Stimulated activated CD8-positive, alpha-beta memory T cell treated with anti-CD3 and anti-CD28 coated beads, Interleukin-15, amount 100 ng/mL, for 4 hours (primary cell): ENCODE data around the gene GPS1.
"Not testable (repeated sequence)": the region's sequence is repeated elsewhere in the genome, so short reads cannot be mapped to it uniquely, and the experiment has no call there.

Source experiments
- DNase-seq, 2 donors: peaks; one replicate each; pipeline ENCODE4 v3.0.0-alpha.2; 2020; ENCODE audit warnings: low read depth in 2 of 2

The GPS1 gene

DNA sequence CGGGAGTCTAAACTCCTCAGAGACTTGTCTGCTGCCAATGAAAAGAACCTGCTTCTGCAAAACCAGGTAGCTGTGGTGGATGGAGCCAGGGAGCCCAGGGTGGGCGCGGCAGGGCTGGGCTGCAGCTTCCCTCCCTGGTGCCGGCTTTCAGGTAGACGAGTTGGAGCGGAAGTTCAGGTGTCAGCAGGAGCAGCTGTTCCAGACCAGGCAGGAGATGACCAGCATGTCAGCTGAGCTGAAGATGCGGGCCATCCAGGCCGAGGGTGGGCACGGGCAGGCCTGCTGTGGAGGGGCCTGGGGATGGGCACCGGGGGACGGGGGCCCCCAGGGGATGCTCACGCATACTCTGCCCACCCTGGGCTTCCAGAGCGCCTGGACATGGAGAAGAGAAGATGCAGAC, 23.5 kb upstream of the GPS1 start:
- no peak for DNase-seq

DNA sequence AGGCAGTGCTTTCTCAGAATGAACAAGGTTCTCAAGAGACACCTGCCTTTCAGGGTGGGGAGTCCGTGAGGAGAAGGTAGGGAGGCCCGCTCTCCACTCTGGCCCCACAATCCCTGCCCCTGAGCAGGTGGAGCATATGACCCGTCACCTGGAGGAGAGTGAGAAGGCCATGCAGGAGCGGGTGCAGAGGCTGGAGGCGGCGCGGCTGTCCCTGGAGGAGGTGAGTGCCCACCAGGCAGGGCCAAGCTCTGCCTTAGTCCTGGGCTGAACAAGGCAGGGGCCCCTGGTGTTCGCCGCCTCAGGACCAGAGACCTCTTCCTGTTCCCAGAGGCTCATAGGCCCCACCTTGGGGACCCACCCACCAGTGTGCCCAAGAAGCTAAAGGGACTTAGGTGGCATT, 22.7 kb upstream of the GPS1 start:
- no peak for DNase-seq

DNA sequence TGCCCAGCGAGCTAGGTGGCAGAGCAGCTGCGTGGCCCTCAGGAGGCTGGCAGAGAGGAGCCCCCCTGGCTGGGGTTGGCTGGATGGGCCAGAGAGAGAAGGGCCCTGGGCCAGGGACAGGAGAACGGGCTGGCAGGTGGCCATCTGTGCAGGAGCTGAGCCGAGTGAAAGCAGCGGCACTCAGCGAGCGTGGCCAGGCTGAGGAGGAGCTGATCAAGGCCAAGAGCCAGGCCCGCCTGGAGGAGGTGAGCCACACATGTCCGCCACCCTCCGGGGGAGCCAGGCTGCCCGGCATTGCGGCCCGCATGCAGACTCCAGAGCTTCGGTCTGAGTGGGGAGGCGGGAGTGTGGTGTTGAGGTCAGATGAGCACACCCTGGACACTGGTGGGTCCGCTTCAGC, 22.3 kb upstream of the GPS1 start:
- no peak for DNase-seq

DNA sequence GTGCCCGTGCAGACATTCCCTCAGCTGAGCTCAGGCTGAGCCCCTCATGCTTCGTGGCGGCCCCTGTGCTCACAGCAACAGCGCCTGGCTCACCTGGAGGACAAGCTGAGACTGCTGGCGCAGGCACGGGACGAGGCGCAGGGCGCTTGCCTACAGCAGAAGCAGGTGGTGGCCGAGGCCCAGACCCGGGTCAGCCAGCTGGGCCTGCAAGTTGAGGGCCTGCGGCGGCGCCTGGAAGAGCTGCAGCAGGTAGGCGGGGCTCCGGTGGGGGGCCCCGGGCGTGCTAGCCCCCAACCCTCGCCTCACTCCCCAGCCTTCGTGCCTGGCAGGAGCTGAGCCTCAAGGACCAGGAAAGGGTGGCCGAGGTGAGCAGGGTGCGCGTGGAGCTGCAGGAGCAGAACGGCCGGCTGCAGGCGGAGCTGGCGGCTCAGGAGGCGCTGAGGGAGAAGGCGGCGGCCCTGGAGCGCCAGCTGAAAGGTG, 21.7 kb upstream of the GPS1 start:
- DNase-seq, result no peak

DNA sequence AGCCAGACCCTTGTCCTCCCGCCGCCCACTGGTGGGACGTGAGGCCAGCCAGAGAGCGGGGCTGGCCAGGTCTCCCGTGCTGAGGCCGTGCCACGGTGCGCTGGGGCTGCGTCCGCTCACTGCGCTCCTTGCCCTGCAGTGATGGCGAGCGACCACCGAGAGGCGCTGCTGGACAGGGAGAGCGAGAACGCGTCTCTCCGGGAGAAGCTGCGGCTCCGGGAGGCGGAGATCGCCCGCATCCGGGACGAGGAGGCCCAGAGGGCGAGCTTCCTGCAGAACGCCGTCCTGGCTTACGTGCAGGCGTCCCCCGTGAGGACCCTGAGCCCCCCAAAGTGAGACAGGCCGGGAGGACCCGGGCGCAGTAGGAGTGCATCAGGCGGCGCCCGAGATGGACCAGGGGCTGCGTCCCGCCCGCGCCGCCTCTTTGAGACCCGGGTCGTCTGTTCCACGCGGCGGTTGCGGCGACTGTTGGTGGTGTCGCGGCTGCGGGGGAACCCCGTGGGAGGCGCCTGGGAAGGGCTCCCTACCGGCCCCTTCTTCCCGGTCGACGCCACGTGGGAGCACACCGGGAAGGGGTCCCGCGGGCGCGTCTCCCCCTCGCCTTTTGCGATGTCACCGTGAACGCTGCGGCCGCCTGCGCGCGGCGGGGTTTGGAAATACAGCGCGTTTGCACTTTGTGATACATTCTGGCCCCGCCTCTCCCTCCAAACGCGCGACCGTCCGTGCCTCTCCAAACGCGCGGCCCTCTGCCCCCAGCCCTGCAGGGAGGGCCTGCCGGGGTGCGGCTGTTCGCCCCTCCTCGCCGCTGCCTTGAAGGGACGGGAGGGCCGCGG, 21.0 kb upstream of the GPS1 start:
- DNase-seq, result peak; percentile 43 to 55

DNA sequence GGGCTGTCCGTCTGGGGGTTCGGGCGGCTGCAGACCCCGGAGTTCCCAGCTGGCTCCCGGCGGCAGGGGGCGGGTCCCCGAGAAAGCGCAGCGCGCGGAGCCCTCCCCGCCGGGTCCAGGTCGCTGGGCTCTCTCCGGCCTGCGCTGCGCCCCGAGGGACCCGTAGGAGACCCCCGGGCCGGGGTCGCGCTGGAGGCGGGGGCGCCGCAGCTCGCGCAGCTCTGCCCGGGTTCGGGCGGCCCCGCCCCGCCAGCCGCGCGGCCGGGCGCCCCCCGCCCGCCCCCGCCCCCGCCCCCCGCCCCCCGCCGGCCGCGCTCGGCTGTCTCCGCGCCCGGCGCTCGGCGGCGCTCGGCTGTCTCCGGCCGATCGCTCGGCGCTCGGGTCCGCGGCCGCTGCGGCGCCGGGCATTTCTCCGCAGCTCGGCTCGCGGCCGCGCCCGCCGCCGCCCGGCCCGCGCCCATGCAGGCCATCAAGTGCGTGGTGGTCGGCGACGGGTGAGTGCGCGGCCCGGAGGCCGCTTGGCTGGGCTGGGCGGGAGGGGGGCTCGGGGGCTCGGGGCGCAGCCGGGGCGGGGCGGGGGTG, 20.3 kb upstream of the GPS1 start, which contains the start of gene RAC3:
RAC3 (plus strand) TSS at position 376 of the 582 bp plus-strand sequence; CDS start at position 460, 84 bp downstream.
- no peak for DNase-seq

DNA sequence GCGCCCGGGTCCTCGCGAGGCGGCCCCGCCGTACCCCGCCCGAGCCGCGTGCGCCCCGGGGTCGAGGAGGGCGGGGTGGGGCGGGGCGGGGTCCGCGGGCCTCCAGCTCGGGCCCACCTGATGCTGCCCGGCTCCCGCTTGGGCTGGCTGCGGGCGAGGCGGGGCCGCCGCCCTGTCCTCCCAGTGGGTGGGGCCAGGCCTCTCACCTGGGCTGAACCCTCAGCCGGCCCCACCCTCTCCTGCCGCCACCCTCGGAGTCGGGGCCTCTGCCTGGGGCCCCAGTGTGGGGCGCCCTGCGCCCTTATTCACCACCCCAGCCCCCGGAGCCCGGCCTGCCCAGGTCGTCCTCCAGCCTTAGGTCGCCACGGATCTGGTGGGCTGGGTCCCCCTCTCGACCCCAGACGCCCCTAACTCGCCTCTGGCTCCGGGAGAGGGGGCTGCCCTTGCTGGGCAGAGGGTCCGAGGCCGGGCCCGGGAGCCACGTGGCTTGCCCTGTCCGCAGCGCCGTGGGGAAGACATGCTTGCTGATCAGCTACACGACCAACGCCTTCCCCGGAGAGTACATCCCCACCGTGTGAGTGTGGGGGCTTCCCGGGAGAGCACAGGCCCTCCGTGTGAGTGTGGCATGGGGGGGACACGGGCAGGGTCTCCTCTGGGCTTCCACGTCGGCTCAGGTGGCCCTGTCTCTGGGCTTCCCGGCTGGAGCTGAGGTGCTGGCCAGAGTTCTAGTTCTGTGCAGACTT, 19.6 kb upstream of the GPS1 start:
- no peak for DNase-seq

DNA sequence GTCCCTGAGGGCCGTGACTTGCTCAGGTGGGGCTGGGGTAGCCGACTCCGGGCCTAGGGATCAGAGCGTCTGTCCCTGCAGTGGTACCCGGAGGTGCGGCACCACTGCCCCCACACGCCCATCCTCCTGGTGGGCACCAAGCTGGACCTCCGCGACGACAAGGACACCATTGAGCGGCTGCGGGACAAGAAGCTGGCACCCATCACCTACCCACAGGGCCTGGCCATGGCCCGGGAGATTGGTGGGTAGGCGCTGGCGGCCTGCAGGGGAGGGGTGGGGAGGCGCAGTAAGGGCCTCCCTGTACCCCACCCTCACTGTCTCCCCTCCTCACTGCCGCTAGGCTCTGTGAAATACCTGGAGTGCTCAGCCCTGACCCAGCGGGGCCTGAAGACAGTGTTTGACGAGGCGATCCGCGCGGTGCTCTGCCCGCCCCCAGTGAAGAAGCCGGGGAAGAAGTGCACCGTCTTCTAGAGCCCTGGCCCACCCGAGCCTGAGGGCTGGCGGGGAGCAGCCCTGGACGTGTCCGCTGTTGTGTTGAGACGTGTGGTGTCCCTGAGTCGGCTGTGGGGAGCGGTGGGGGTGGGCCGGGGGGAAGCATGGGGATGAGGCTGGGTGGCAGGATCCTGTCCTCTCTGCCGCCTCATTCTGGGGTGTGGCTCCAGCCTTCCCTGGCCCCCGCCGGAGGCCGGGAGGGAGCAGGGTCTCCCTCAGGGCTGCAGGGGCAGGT, 18.2 kb upstream of the GPS1 start:
- DNase-seq, result no peak

DNA sequence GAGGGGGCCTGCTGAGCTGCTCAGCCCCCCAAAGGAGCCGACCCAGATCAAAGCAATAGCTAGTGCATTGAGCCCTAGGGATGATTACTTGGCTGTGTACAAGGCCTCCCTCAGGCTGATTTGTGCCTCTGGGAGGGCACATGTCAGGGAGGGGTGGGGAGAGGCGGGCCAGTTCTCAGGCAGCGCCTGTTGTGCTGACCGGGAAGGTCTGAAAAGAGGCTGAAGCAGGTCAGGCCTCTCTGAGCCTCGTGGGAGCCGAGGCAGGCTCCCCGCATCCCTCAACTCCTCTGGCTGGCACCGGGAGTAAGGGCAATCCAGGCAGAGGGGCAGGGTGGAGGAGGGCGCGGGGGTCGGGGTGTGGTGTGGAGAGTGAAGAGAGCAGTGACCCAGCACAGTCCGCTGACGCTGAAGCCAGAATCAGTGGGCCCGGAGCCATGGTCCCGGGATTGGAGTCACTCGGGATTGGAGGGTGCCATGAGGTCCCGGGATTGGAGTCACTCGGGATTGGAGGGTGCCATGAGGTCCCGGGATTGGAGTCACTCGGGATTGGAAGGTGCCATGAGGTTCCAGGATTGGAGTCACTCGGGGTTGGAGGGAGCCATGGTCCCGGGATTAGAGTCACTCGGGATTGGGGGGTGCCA, 17.2 kb upstream of the GPS1 start:
- no peak for DNase-seq

DNA sequence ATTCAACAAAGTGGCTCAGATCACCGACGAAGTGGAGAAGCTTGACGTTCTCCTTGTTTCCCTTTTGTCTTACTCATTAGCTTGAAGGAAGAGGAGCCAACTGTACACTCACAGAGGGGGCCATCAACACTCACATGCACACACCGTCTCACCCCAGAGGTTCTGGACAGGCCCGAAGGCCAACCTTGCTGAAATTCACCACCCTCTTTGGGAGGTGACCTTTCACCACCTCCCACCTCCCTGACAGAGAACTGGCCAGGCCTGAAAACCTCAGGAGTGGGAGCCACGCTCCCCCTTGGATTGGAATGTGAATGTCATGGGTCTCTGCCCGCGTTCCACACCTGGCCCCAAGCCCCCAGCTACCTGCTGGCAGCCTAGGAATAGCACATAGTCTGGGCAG, 16.2 kb upstream of the GPS1 start:
- no peak for DNase-seq

DNA sequence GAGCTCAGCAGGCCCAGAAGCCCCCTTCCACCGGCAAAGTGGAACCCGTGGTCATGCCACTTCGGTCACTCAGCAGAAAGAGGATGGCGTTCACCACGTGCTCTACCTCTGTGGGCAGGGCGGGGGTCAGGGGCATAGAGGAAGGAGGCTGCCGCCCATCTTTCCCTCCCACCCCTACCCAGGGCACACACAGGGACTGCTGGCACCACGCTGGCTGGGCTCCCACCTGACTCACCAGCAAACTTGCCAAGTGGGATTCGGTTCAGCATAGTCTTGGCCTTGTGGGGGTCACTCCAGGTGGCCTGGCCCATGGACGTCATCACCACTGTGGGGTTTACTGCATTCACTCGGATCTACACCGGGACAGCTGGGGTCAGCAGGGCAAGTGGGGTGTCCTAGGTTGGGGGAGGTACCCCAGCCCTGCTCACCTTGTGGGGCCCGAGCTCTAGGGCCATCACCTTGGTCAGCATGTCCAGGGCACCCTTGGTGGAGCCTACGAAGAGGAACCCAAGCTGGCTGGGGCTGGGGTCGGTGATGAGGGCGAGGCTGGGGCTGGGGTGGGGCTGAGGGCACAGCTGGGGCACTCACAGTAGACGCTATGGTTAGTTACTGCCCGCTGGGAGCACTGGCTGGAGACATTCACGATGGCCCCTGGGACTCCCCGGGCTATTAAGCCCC, 15.6 kb upstream of the GPS1 start:
- no peak for DNase-seq

DNA sequence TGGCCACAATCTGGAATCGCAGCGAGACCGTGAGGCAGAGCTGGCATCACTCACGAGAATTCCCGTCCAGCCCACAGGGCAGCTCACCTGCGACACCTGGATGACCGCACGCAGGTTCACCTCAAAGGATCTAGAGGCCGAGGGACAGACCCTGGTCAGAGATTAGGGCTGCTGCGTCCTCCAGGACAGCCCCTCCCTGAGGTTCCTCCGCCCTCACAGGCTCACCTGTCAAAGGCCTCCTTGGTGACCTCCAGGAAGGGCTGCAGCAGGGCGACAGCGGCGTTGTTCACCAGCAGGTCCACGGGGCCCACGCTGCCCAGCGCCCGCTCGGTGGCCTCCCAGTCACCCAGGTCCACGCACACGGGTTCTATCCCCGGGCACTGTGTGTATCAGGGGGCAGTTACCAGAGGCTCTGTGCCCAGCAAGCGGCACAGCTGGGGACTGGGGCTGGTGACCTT, 15.0 kb upstream of the GPS1 start:
- no peak for DNase-seq

DNA sequence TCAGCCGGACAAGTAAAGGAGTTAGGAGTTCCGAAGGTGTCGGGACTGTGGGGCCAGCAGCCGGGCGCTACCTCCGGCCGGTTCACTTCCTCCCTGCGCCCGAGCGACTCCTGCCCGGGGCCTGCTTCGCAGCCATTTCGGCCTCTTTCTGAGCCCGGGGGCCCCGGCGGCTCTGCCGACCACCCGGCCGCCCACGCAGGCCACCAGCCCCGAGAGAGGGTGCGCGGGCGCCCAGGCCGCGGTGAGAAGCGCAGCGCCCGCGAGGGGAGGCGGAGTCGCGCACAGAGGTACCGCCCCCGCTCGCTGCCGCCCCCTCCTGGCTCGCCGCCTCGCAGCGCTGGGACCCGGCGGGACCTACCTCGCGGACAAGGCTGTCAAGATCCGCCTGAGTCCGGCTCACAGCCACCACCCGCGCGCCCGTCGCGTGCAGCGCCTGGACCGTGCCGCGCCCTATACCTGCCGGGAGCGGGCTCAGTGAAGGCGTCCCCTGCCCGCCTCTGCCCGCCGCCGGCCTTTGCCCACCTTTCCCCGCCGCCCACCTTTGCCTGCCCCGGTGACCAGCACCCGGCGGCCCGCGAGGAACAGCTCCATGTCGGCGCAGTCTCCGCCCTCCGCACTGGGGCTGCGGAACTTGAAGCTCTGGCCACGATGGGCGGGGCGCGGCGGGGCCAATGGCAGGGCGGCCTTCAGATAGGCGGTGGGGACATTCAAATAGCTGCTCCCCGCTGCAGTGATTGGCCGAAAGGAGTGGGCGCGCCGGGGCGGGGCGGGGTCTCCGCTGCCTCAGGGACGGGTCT, 14.4 kb upstream of the GPS1 start, which contains the start of gene DCXR:
DCXR (minus strand) TSS at position 606 of the 797 bp plus-strand sequence; CDS start at position 591, 15 bp downstream.
- DNase-seq, result peak; percentile 82 to 87

DNA sequence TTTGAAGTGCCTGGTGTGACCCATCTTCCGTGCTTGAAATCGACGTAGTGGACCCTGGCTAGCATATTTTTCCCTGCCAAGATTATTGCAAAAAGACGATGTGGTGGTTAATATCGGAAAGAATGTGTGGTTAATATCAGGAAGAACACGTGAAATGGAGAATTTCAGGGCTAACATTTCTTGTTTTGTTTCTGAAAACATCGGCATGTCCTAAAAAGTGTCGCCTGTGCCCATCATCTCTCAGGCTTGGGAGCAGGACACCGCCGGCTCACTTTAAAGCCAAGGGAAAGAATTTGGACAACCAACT, 13.9 kb upstream of the GPS1 start:
- DNase-seq, result no peak

DNA sequence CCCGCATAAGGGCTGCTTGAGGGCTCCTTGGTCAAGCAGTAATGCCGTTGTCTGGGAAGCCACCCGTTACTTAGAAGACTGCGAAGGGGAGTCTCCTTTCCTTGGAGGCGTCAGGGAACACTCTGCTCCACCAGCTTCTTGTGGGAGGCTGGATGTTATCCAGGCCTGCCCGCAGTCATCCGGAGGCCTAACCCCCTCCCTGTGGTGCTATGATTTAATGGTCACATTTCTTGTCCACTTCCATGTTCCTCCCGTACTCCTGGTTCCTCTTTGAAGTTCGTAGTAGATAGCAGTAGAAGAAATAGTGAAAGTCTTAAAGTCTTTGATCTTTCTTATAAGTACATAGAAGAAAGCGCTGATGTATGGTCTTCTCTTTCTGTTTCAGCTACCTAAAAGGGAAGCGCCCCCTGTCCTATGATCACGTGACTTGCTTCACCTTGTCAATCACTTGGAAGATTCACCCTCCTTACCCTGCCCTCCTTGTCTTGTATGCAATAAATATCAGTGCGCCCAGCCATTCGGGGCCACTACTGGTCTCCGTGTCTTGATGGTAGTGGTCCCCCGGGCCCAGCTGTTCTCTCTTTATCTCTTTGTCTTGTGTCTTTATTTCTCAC, 12.8 kb upstream of the GPS1 start:
- DNase-seq, result not testable (repeated sequence)

DNA sequence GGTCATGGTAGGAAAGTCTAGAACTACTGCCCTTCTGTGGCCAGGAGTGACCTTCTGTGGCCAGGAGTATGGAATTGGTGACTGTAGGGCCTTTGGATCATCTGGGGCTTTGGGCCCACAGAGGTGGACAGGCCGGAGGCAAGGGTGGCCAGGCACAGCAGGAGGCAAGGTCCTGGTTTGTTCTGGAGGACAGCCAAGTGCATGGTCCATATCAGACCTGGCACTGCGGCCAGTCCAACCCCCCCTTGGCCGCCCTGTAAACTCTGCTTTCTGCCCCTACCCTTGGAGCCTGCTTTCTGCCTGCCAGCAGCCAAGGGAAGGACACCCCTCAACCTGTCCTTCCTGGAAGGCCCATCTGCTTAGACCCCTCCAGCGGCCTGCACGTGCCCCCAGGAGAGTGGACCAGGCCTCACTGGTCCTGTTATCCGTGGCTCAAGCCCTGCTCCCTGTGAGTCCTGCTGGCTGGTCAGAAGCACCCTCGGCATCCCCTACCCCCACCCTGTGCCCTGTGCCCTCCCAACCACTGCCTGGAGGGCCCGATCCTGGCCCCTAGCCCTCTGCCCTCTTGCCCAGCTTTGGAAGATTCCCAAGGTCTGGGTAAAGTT, 11.9 kb upstream of the GPS1 start:
- DNase-seq, result no peak

DNA sequence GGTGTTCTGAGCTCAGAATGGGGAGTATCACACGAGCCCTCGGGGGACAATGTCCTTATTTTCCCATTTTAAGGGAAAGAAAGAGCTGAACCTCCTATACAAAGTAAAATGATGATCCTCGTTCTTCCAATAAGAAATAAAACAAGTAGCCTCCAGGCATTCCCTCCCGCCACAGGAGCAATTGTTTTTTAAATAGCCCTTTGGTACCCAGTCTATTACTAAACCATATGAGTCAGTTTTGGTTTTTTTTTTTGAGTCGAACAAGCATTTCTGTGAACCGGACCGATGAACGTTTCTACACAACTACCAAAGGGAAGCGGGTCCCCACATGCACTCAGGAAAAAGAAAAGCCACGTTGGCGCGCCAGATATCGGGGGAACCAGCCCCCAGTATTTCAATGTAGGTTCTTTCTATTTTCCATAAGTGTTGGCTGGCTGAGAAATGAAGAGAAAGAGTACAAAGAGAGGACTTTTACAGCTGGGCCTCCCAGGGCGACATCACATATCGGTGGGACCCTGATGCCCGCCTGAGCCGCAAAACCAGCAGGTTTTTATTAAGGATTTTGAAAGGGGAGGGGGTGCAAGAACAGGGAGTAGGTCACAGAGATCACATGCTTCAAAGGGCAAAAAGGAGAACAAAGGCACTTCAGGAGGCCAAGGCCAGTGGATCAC, 10.4 kb upstream of the GPS1 start:
- DNase-seq, result no peak

DNA sequence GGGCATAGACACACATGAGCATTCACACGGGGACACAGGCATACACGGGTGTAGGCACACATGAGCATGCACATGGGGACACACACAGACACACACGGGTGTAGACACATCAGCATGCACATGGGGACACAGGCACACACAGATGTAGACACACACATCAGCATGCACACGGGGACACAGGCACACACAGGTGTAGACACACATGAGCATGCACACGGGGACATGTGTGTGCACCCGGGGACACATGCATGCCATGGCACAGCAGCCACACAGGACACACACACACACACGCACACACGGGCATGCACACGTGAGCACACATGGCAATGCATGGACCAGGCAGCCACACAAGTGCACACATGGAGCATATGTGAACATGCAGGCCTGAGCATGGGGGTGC, 9.0 kb upstream of the GPS1 start:
- DNase-seq, result no peak

DNA sequence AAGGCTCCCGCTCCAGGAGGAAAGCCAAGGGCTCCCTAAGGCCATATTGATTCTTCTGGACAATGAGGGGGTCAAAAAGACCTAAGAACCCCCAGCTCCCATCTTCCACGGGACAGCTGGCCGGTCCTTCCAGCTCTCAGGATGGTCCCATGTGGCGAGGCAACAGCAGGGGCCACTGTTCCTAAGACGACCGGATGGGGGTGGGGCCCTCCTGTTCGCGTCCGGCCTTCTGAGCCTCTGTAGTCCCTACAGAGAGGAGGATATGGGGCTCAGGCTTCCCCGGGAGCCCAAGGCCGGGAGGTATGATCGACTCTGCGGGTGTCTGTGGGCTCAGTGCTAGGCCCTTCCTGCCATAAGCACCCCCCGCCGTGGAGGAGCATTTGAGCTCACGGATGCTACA, 8.2 kb upstream of the GPS1 start:
- no peak for DNase-seq
